ENCODE measurements around the gene ZNF90.
"Not testable (repeated sequence)": the region's sequence is repeated elsewhere in the genome, so short reads cannot be mapped to it uniquely, and the experiment has no call there.

The ZNF90 gene

GRCh38 chr19:20077791-20078463 lies at the start of gene ZNF90:
Gene ZNF90, plus strand, starts transcription at chr19:20078000. Its CDS starts 133 bp downstream, at chr19:20078133.
- DNase-seq: peak; percentile 31 to 69 (median 53)

GRCh38 chr19:20028611-20029010 lies 49.2 kb upstream of the ZNF90 start:
- no peak for DNase-seq

GRCh38 chr19:20035935-20036334 lies 41.9 kb upstream of the ZNF90 start:
- no peak for DNase-seq

- DNase-seq: peak in 1 of 4 experiments; percentile 7
These were observed 39.2 kb upstream of the ZNF90 start for GRCh38 chr19:20038358-20039202.

GRCh38 chr19:20039203-20039723 lies 38.5 kb upstream of the ZNF90 start, which contains the start of gene ZNF682:
Gene ZNF682, minus strand, starts transcription at chr19:20039505. Its CDS starts 160 bp downstream, at chr19:20039345.
- DNase-seq: peak; percentile 76 to 89 (median 84)

- DNase-seq: no peak
These were observed 33.1 kb upstream of the ZNF90 start for GRCh38 chr19:20044663-20045062.

GRCh38 chr19:20045742-20046141 lies 32.1 kb upstream of the ZNF90 start:
- DNase-seq: not testable (repeated sequence)

- peak in 3 of 4 experiments; percentile 28 to 43 (median 36) for DNase-seq
These were observed 25.7 kb upstream of the ZNF90 start for GRCh38 chr19:20051841-20052768.

GRCh38 chr19:20058738-20059137 lies 19.1 kb upstream of the ZNF90 start:
- DNase-seq: not testable (repeated sequence)

- DNase-seq: no peak
These were observed 17.5 kb upstream of the ZNF90 start for GRCh38 chr19:20060282-20060681.

GRCh38 chr19:20066861-20067260 lies 10.9 kb upstream of the ZNF90 start:
- DNase-seq: no peak

- no peak for DNase-seq
These were observed 9.9 kb upstream of the ZNF90 start for GRCh38 chr19:20067943-20068342.

GRCh38 chr19:20068559-20068958 lies 9.2 kb upstream of the ZNF90 start:
- not testable (repeated sequence) for DNase-seq

- DNase-seq: no peak
These were observed 7.1 kb upstream of the ZNF90 start for GRCh38 chr19:20070691-20071090.

- DNase-seq: no peak
These were observed 4.9 kb upstream of the ZNF90 start for GRCh38 chr19:20072936-20073335.

- DNase-seq: no peak
These were observed 806 bp downstream of the ZNF90 start for GRCh38 chr19:20078581-20079031.

- no peak for DNase-seq
These were observed 1.7 kb downstream of the ZNF90 start for GRCh38 chr19:20079476-20079875.

- no peak for DNase-seq
These were observed 2.9 kb downstream of the ZNF90 start for GRCh38 chr19:20080656-20081055.

GRCh38 chr19:20082232-20082833 lies 4.5 kb downstream of the ZNF90 start:
- DNase-seq: not testable (repeated sequence)

GRCh38 chr19:20082876-20083275 lies 5.1 kb downstream of the ZNF90 start:
- not testable (repeated sequence) for DNase-seq

GRCh38 chr19:20102097-20102496 lies 24.3 kb downstream of the ZNF90 start:
- DNase-seq: no peak

Data from activated naive CD4-positive, alpha-beta T cell (primary cell).